TTC549 (cell line): ENCODE measurements around the gene GTF2H3.
"Not testable (repeated sequence)": the region's sequence is repeated elsewhere in the genome, so short reads cannot be mapped to it uniquely, and the experiment has no call there.

ENCODE experiments used
- FAIRE-seq: peaks from 2 replicates; lab custom pipeline; 2012; peaks lifted over from hg19 to GRCh38; lab: Jason Lieb, UNC

Gene GTF2H3

DNA sequence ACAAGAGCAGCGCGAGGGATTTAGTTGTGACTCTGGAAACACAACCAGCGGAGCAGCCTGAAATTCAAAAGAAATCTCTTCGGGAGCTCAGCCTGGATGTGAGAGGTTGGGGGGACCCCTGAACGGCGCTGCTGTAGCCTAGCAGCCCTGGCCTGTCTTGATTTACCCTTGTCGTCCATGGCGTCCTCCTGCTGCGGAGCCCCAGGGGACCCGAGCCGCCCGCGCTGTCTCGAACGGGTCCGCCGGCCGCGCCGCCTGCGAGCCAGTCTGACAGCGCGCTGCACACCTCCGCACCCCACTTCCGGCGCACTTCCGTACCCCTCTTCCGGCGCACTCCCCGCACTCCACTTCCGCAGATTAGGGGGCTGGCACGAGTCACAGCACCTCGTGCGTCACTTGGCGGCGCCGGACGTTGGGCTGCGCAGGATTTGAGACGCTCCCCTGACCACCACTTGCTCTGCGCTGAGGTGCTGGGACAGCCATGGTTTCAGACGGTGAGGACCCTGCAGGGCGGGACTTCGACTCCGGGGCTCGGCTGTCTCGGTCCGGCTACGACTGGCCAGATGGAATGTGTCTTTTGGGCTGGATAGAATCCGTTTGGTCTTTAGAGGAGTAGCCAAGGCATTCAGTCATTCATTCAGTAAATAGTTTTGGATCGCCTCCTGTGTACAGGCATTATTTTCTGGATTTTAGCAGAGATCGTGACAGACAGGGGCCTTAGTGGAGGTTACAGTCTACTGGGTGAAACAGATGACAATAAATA lies at the start of gene GTF2H3, which contains the start of gene EIF2B1:
Gene GTF2H3 (plus strand): TSS at position 451 of the 763 bp plus-strand sequence. CDS start 31 bp downstream, at position 482.
Gene EIF2B1 (minus strand): TSS at position 308 of the 763 bp plus-strand sequence. CDS start 129 bp downstream, at position 179.
- FAIRE-seq, result peak; percentile 47

GRCh38 chr12:123591702-123592481 lies 41.7 kb upstream of the GTF2H3 start:
- FAIRE-seq, result no peak

GRCh38 chr12:123595729-123596128 lies 37.9 kb upstream of the GTF2H3 start:
- no peak for FAIRE-seq

DNA sequence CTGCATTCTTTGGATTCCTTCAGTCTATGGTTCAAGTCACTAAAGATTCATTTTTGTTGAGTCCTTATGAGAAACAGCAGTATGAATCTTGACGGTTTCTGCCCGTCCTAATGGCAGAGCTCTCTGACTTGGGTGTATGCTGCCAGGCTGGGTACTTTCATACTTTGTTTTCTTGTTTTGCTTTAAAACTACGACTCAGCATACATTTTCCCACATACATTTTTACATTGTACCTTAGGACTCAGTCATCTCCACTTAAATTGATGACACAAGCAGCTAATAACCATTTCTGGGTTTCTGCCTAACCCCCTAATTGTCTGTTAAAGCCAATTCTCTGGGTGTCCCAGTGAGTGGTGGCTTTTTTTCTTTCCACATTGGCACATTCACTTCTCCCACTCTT lies 36.5 kb upstream of the GTF2H3 start:
- no peak for FAIRE-seq

- FAIRE-seq, result no peak
Measured at GRCh38 chr12:123598522-123598921, 35.1 kb upstream of the GTF2H3 start.

GRCh38 chr12:123599310-123599709 lies 34.3 kb upstream of the GTF2H3 start:
- FAIRE-seq, result no peak

- no peak for FAIRE-seq
Measured at GRCh38 chr12:123599721-123600120, 33.9 kb upstream of the GTF2H3 start.

DNA sequence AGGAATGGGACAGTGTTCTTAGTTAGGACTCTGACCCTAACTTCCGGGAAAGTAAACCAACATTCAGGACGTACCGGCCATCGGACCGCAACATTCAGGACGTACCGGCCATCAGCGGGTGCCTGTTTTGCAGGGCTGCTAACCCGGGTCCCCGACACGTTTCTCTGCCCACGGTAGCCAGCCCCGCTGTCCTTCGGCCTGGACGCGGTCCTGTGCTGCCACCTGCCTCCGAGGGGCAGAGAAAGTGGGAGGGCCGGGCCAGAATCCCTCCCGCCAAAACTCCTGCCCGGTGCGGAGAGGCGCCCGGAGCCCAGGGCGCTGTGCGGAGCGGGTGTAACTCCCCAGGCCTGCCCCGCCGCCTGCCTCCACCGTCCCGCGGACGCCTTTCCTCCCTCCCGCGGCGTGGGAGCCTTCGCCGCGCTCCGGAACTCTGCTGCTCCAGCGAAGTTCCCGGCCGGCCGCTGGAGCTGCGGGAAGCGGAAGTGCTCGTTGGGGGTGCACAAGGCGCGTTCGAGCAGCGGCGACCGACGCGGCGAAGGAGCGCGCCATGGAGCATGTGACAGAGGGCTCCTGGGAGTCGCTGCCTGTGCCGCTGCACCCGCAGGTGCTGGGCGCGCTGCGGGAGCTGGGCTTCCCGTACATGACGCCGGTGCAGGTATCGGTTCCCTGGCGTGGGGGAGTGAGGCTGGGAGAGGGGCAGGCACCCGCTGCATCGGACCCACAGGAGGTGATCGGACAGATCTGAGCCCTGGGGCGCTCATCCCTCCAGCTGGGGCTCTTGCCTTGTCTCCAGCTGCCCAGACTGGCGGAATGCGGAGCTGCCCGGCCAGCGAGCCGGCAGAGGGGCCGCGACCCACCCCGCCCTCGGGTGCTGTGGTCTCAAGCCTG lies 31.8 kb upstream of the GTF2H3 start, which contains the start of gene DDX55:
Gene DDX55 (plus strand): TSS at position 498 of the 888 bp plus-strand sequence. CDS start 50 bp downstream, at position 548.
- FAIRE-seq, result no peak

DNA sequence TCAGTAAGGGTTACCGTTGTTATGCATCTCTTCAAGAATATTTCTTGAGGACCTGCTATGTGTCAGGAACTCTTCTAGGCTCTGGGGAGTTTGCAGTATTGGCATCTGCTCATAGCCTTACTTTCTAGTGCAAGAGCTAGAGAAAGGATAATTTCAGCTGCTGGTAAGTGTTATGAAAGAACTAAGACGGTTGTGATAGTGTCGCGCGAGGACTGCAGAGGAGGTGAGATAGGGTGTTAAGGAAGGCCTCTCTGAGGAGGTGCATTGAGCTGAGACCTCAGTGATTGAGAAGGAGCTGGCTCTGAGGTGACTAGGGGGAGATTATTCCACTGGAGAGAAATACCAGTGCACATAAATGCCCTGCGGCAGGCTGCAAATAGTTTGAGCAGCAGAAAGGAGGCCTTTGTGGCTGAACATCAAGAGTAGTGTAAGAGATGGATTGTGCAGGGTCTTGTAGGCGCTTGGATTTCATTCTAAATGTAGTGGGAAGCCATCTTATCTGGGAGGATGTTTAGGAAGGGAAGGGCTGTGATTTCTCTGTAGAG lies 30.9 kb upstream of the GTF2H3 start:
- FAIRE-seq, result no peak

- FAIRE-seq, result not testable (repeated sequence)
Measured at GRCh38 chr12:123603495-123603894, 30.1 kb upstream of the GTF2H3 start.

DNA sequence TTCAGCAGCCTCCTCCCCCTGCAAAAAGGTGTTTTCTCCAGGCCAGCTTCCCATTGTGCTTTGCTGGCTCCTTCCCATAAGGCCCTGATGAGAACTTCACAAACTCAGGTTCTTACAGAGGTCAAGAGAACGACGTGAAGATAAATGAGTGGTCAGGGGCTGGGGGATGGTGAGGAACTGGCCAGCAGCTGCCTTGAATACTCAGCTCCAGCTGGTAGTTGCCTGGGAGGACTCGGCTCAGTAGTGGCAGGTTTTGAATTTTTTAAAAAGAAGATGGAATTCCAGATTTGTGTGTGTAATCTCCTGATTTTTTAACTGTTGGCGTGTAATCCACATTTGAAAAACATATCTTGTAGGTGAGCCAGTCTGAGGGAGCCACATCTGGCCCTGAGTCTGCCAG lies 25.9 kb upstream of the GTF2H3 start:
- no peak for FAIRE-seq

GRCh38 chr12:123608182-123608581 lies 25.4 kb upstream of the GTF2H3 start:
- FAIRE-seq, result no peak

DNA sequence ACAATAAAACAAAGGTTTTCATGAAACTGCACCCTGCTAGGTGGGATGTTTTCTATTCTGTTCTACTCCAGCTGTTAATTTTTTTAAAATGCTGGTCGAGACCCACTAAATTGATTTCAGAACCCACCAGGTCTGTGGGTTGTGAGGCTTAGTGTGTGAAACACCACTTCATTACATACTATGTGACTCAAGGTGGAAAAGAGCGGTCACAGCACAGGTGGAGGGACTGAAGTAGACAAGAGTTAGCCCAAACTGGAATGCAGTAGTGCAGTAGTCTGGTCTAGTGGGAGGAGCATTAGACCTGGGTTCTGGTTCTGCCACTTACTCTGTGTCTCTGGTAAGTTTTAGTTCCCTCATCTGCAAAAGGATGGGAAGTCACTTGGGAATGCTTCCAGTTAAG lies 19.5 kb upstream of the GTF2H3 start:
- FAIRE-seq, result no peak

DNA sequence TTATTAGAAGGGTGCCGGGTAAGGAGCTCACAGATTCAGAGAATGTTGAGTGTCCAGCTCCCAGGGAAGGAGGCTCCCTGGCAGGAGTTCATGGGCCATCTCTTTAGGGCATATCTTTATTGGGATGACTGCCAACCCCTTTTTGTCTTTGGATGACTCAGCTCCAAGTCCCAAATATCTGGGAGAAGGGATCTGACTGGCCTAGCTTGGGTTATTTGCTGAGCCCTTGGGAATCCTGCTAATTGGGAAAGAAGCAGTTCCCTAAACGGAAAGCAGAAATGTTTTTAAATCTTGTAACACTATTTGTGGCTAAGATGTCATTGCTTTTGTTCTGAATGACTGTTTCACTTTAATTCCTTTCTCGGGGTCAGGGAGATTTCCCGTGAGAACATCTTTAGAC lies 19.1 kb upstream of the GTF2H3 start:
- FAIRE-seq, result no peak

GRCh38 chr12:123617144-123617543 lies 16.5 kb upstream of the GTF2H3 start:
- no peak for FAIRE-seq

DNA sequence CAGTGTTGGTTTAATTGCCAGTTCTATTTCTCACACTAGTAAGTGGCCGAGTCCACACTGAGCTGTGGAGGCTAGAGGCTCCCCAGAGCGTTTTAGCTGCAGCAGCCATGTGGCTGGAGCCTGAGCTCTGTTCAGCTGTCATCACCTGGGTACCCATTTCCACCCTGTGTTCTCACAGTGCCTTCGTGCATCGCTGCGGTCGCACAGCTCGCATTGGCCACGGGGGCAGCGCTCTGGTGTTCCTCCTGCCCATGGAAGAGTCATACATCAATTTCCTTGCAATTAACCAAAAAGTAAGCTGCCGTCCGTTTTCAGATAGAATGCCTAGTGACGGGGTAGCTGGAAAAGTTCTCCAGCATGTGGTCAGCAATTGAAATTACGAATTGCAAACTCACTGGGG lies 16.0 kb upstream of the GTF2H3 start:
- no peak for FAIRE-seq

- FAIRE-seq, result no peak
Measured at GRCh38 chr12:123621101-123621500, 12.5 kb upstream of the GTF2H3 start.

DNA sequence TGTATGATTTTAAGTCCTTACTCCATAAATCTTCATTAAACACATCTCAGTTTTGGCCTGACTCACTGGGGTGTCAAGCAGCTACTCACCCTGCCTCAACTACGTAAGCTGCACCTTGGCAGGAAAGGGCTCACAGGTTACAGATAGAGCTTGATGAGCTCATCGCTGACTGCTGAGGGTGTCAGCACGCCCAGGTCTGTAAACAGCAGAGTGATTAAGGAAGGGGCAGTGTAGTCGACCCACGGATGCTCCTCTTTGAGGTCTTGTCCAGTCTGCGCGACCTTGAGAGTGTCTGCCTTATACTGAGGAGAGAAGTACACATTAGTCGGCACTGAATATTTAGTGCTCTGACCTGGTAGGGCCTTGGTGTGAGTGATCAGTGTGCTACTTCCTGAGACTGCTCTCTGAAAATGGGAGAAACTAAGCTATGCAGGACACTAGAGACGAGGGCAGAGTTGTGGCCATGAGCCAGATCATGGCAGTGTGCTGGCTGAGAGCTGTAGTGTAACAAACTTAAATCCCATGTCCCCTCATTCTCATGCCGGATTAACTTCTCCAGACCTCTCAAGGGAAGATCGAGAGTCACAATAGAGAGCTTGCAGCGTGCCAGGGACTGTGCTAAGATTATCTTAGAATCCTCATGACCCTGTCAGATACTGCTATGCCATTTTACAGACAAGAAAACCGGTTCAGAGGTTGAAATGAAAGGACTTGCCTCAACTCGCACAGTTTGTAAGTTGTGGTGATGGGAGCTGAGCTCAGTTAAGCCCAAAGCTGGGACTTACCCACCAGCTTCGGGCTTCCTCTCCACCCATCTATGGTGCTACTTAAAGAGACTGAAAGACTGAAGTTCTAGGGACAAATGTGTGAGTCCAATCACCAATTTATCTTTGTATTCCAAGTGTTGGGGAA lies 11.8 kb upstream of the GTF2H3 start:
- FAIRE-seq, result no peak

DNA sequence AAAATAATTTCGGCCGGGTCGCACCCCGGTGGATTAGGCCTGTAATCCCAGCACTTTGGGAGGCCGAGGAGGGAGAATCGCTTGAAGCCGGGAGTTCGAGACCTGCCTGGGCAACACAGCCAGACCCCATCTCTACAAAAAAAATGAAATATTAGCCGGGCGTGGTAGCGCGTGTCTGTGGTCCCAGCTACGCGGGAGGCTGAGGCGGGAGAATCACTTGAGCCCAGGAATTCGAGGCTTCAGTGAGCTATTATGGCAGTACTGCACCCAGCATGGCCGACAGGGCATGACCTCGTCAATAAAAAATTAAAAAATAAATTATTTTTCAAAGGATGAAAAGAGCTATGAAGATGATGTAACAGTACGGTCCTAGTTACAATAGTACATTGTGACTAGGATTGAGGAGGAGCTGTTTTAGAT lies 523 bp downstream of the GTF2H3 start:
- FAIRE-seq, result no peak

DNA sequence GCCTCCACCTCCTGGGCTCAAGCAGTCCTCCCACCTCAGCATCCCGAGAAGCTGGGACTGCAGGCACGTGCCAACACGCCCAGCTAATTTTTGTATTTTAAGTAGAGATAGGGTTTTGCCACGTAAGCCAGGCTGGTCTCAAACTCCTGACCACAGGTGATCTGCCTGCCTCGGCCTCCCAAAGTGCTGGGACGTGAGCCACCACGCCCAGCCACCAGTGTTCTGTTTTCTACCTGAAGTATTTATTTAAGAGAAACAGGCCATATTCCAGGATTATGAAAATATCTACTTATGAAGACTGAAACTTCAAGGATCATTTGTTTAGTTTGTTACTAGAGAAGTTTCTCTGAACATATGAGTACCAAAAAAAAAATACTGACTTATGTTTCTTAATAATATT lies 10.3 kb downstream of the GTF2H3 start:
- FAIRE-seq, result no peak

DNA sequence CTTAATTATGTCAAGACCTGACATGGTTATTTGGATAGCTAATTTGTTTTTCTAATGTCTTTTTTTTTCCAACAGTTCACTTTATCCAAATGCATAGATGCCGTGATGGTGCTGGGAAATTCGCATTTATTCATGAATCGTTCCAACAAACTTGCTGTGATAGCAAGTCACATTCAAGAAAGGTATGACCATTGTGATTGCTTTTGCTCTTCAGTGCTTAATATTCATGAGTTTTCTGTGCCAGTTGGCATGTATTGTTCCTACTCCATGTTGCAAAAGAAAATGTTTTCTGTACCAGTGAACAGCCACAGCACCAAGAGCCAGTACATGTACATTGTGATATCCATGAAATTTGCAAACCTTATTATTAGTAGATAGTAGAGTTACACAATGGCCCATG lies 11.8 kb downstream of the GTF2H3 start:
- FAIRE-seq, result no peak
